Pancreas (tissue), 10 donors: Measurements from ENCODE around the gene BCAS3. TPM values are rescaled to one million over a fixed set of nuclear protein-coding genes. Genes with fewer than 3 reads are reported as not detected.
"Not testable (repeated sequence)": the region's sequence is repeated elsewhere in the genome, so short reads cannot be mapped to it uniquely, and the experiment has no call there.

Source experiments
- ATAC-seq, 4 donors: fragments of 200-7000 bp; cut with Tn5 transposase; one replicate each; pipeline versions ENCODE4 v1.8.0 to v1.9.1; 2020; ENCODE audit warnings: mild to moderate bottlenecking in 4 of 4, moderate library complexity in 4 of 4
- DNase-seq, 6 donors: peaks; one replicate each; pipeline ENCODE4 v3.0.0-alpha.2; 2020
- FAIRE-seq: peaks from 2 replicates; lab custom pipeline; 2012; peaks lifted over from hg19 to GRCh38; lab: Jason Lieb, UNC
- H3K27ac ChIP-seq, 4 donors: fragments of 200-600 bp; sonication (generic); 1 replicate in 3 of 4; 2 replicates in 1 of 4; pipeline versions ENCODE4 v1.5.0 to v1.8.0; 2020
- H3K27me3 ChIP-seq, 4 donors: fragments of 200-600 bp; one replicate each; pipeline ENCODE4 v1.8.0; 2021
- H3K36me3 ChIP-seq, 3 donors: fragments of 200-600 bp; sonication (generic) in 1 of 3; one replicate each; pipeline versions ENCODE4 v1.5.0 to v1.8.0; 2020 to 2021
- H3K4me1 ChIP-seq, 3 donors: fragments of 200-600 bp; one replicate each; pipeline ENCODE4 v1.8.0; 2021
- H3K4me3 ChIP-seq, 4 donors: fragments of 200-600 bp; sonication (generic) in 2 of 4; one replicate each; pipeline versions ENCODE4 v1.5.0 to v1.8.0; 2020 to 2021
- H3K9me3 ChIP-seq, 4 donors: fragments of 200-600 bp; one replicate each; pipeline ENCODE4 v1.8.0; 2021
- CTCF ChIP-seq, 4 donors: fragments of 200-600 bp; sonication (generic) in 3 of 4; IDR thresholded peaks; one replicate each; pipeline versions ENCODE4 v1.5.0 to v1.8.0; 2021; ENCODE audit warnings: antibody characterized with exemption in 4 of 4
- WGBS, 2 donors: extraction: QIAGEN DNeasy Blood & Tissue Kit; methylation state at CpG; one replicate each; pipeline ENCODE4 v1.1.7; 2013; 5-methylcytosine and 5-hydroxymethylcytosine counted together
- intact Hi-C, 3 donors: fragments of 100-400 bp; cut with DNase I; formaldehyde crosslinking; loops; one replicate each; pipeline versions ENCODE4 v1.11.1 to v1.14.2; 2022
- polyA plus RNA-seq, 2 donors: library from polyadenylated mRNA; stranded (reverse); fragments of 200-250 nt; gene quantifications; one replicate each; pipeline ENCODE4 v1.2.3, GENCODE V29; 2013
- total RNA-seq, 6 donors: library from RNA; stranded (reverse); fragmentation: NEBNext Ultra II Directional in 4 of 6; extraction: Animal tissue kit (Norgen Biotek cat#: 25700) in 4 of 6; gene quantifications; one replicate each; pipeline versions ENCODE4 v1.2.1 to v1.2.4, GENCODE V29; 2021 to 2023
- donor health status: healthy with polysubstance abuse.
- donor health status: DM: no; HTN: no; CAD: no; lungs with moderate emphysema.
- donor health status: DM: no; HTN: no; CAD: no.
- donor health status: control.
- donor health status: control.
- donor health status: Bipolar disorder and iron deficiency.
- donor health status: DM: yes; HTN: yes; CAD: no.
- donor health status: DM: no; HTN: no; CAD: no.
- donor health status: DM: no; HTN: no; CAD: no.
- donor health status: DM: yes; HTN: yes; CAD: no.

BCAS3 gene
- total and polyA plus RNA-seq, 8 donors = 4.6 to 27.7 (median 13.2) TPM

- FAIRE-seq (no peak), DNase-seq (no peak), ATAC-seq (no peak)
- Histone ChIP-seq H3K4me1 (no peaks in the 10 kb centered on the region), H3K27me3 (no peaks in the 10 kb centered on the region), H3K27ac (no peak overlapping the region), H3K4me3 (no peak overlapping the region), H3K9me3 (no peaks in the 10 kb centered on the region), H3K36me3 (no peaks in the 10 kb centered on the region)
- intact Hi-C loops = no loop called here
- no peak for TF ChIP-seq CTCF (IDR thresholded peaks at IDR 0.05)
Observed at GRCh38 chr17:61440697-61441096, 763.0 kb downstream of the BCAS3 start.

GRCh38 chr17:61441507-61441906 lies 763.9 kb downstream of the BCAS3 start:
- H3K36me3 ChIP-seq, ATAC-seq, FAIRE-seq, H3K4me1 ChIP-seq, H3K27ac ChIP-seq, H3K9me3 ChIP-seq, H3K27me3 ChIP-seq, intact Hi-C loops, DNase-seq, H3K4me3 ChIP-seq: not testable (repeated sequence)
- 89 to 98% methylated on average over 6 of the region's 6 CpGs for WGBS, 2 donors

GRCh38 chr17:61442136-61442775 lies 764.6 kb downstream of the BCAS3 start:
- DNase-seq (no peak), ATAC-seq (no peak), FAIRE-seq (no peak)
- intact Hi-C loops = no loop called here
- TF ChIP-seq CTCF (IDR thresholded peaks at IDR 0.05) = no peak
- Histone ChIP-seq H3K4me1 (no peaks in the 10 kb centered on the region), H3K36me3 (no peaks in the 10 kb centered on the region), H3K9me3 (no peaks in the 10 kb centered on the region), H3K27ac (no peak overlapping the region), H3K4me3 (no peak overlapping the region), H3K27me3 (no peaks in the 10 kb centered on the region)
- 71 to 81% methylated on average over 4 of the region's 4 CpGs for WGBS, 2 donors

Other genes starting within 250 kb of the BCAS3 start
- 10 to 100 TPM; 16.9 to 29.6 (median 19.0) TPM for gene APPBP2, start 151.6 kb upstream of the BCAS3 start, total RNA-seq
- 1 to 10 TPM; 4.0 to 7.2 TPM for gene APPBP2, start 151.6 kb upstream of the BCAS3 start, polyA plus RNA-seq
- gene PPM1D, start 77.7 kb upstream of the BCAS3 start, total RNA-seq = 10 to 100 TPM in 1 of 6 donors, 1 to 10 TPM in 5; 5.6 to 11.6 (median 7.5) TPM
- 1 to 10 TPM; 1.9 to 3.4 TPM for gene PPM1D, start 77.7 kb upstream of the BCAS3 start, polyA plus RNA-seq